Large intestine (tissue), 3 donors: ENCODE data around the gene WDR81. TPM values are rescaled to one million over a fixed set of nuclear protein-coding genes. Genes with fewer than 3 reads are reported as not detected.
A peak's percentile ranks its signal among the peaks of the same experiment; 100 is the strongest.

Experiments used
- DNase-seq, 2 donors: peaks; one replicate each; pipeline versions ENCODE4 v3.0.0 to v3.0.0-alpha.2; 2013
- H3K27ac ChIP-seq: one replicate; pipeline ENCODE4 v1.5.1; 2013; ENCODE audit warnings: low read length
- H3K27me3 ChIP-seq: 2 replicates; pipeline ENCODE4 v1.6.1; 2013; ENCODE audit warnings: low read length; ENCODE audit not compliant: control insufficient read depth, insufficient read depth
- H3K36me3 ChIP-seq: 2 replicates; pipeline ENCODE4 v1.6.1; 2013; ENCODE audit warnings: low read length; ENCODE audit not compliant: control insufficient read depth, insufficient read depth
- H3K4me1 ChIP-seq: one replicate; pipeline ENCODE4 v1.6.1; 2013; ENCODE audit warnings: low read length; ENCODE audit not compliant: control insufficient read depth, insufficient read depth
- H3K4me3 ChIP-seq: one replicate; pipeline ENCODE4 v1.5.1; 2013; ENCODE audit warnings: low read length
- H3K9me3 ChIP-seq: one replicate; pipeline ENCODE4 v1.6.1; 2013; ENCODE audit warnings: mild to moderate bottlenecking, low read depth, low read length, moderate library complexity; ENCODE audit not compliant: control insufficient read depth
- WGBS: methylation state at CpG from one replicate; pipeline ENCODE4 v1.1.5; 2013; ENCODE audit warnings: low lambda C conversion rate; ENCODE audit not compliant: insufficient coverage; 5-methylcytosine and 5-hydroxymethylcytosine counted together
- polyA plus RNA-seq: library from polyadenylated mRNA; unstranded; fragments of 120-200 nt; gene quantifications from one replicate; pipeline ENCODE4 v1.2.1, GENCODE V29; 2013

WDR81 gene
- polyA plus RNA-seq, 1 donor: 19.3 TPM

GRCh38 chr17:1712271-1712670 lies 12.2 kb upstream of the WDR81 start:
- WGBS: no CpG with 5 or more reads among the region's 8 CpGs
- DNase-seq: no peak
- Histone ChIP-seq H3K27ac (no peak overlapping the region), H3K27me3 (no peaks in the 10 kb centered on the region), H3K36me3 (peaks cover 18% of the 10 kb centered on the region), H3K9me3 (no peaks in the 10 kb centered on the region), H3K4me1 (peaks cover 31% of the 10 kb centered on the region), H3K4me3 (no peak overlapping the region)

GRCh38 chr17:1713160-1713877 lies 11.2 kb upstream of the WDR81 start:
- no peak for DNase-seq
- Histone ChIP-seq H3K4me1 (peaks cover 38% of the 10 kb centered on the region), H3K36me3 (peaks cover 17% of the 10 kb centered on the region), H3K27me3 (no peaks in the 10 kb centered on the region), H3K4me3 (no peak overlapping the region), H3K9me3 (no peaks in the 10 kb centered on the region), H3K27ac (peak overlapping the region; percentile 79)
- 67% methylated on average over 2 of the region's 10 CpGs for WGBS

- Histone ChIP-seq H3K9me3 (no peaks in the 10 kb centered on the region), H3K4me3 (peak overlapping the region; percentile 77), H3K27me3 (no peaks in the 10 kb centered on the region), H3K36me3 (peaks cover 17% of the 10 kb centered on the region), H3K4me1 (peaks cover 38% of the 10 kb centered on the region), H3K27ac (peak overlapping the region; percentile 79)
- no CpG with 5 or more reads among the region's 11 CpGs for WGBS
- DNase-seq: peak; percentile 74 to 77
These were observed 10.6 kb upstream of the WDR81 start for GRCh38 chr17:1713878-1714426.

- Histone ChIP-seq H3K27me3 (no peaks in the 10 kb centered on the region), H3K27ac (peak overlapping the region; percentile 98), H3K4me1 (peaks cover 36% of the 10 kb centered on the region), H3K36me3 (peaks cover 17% of the 10 kb centered on the region), H3K9me3 (no peaks in the 10 kb centered on the region), H3K4me3 (peak overlapping the region; percentile 77)
- no CpG with 5 or more reads among the region's 19 CpGs for WGBS
- peak; percentile 97 to 98 for DNase-seq
These were observed 10.0 kb upstream of the WDR81 start for GRCh38 chr17:1714427-1714979.

GRCh38 chr17:1714980-1715802 lies 9.3 kb upstream of the WDR81 start:
- no CpG with 5 or more reads among the region's 32 CpGs for WGBS
- Histone ChIP-seq H3K9me3 (no peaks in the 10 kb centered on the region), H3K4me3 (peak overlapping the region; percentile 77), H3K4me1 (peaks cover 36% of the 10 kb centered on the region), H3K36me3 (peaks cover 17% of the 10 kb centered on the region), H3K27me3 (no peaks in the 10 kb centered on the region), H3K27ac (peak overlapping the region; percentile 98)
- DNase-seq: peak; percentile 83 to 86

GRCh38 chr17:1715803-1716075 lies 8.8 kb upstream of the WDR81 start:
- DNase-seq: no peak
- Histone ChIP-seq H3K9me3 (no peaks in the 10 kb centered on the region), H3K36me3 (peaks cover 17% of the 10 kb centered on the region), H3K27ac (peak overlapping the region; percentile 98), H3K4me1 (peaks cover 37% of the 10 kb centered on the region), H3K4me3 (peak overlapping the region; percentile 77), H3K27me3 (no peaks in the 10 kb centered on the region)
- no CpG with 5 or more reads among the region's 23 CpGs for WGBS

GRCh38 chr17:1716076-1716911 lies 8.2 kb upstream of the WDR81 start:
- Histone ChIP-seq H3K27ac (peak overlapping the region; percentile 98), H3K27me3 (no peaks in the 10 kb centered on the region), H3K9me3 (no peaks in the 10 kb centered on the region), H3K4me3 (peak overlapping the region; percentile 77), H3K36me3 (peaks cover 17% of the 10 kb centered on the region), H3K4me1 (peaks cover 34% of the 10 kb centered on the region)
- peak; percentile 100 for DNase-seq
- no CpG with 5 or more reads among the region's 70 CpGs for WGBS

GRCh38 chr17:1716912-1717695 lies 7.4 kb upstream of the WDR81 start:
- peaks cover 34% of the 10 kb centered on the region for H3K4me1 ChIP-seq
- H3K27me3 ChIP-seq: no peaks in the 10 kb centered on the region
- peaks cover 16% of the 10 kb centered on the region for H3K36me3 ChIP-seq
- DNase-seq: peak; percentile 95 to 97
- WGBS: no CpG with 5 or more reads among the region's 13 CpGs
- no peaks in the 10 kb centered on the region for H3K9me3 ChIP-seq
- peak overlapping the region; percentile 75 for H3K4me3 ChIP-seq
- peak overlapping the region; percentile 98 for H3K27ac ChIP-seq

GRCh38 chr17:1718362-1719165 lies 5.9 kb upstream of the WDR81 start:
- Histone ChIP-seq H3K4me3 (no peak overlapping the region), H3K27ac (no peak overlapping the region), H3K27me3 (no peaks in the 10 kb centered on the region), H3K4me1 (peaks cover 32% of the 10 kb centered on the region), H3K9me3 (no peaks in the 10 kb centered on the region), H3K36me3 (peaks cover 2% of the 10 kb centered on the region)
- DNase-seq: no peak
- no CpG with 5 or more reads among the region's 19 CpGs for WGBS
